ENCODE measurements around the gene PRTG. TPM values are rescaled to one million over a fixed set of nuclear protein-coding genes. Genes with fewer than 3 reads are reported as not detected.
A peak's percentile ranks its signal among the peaks of the same experiment; 100 is the strongest.

The PRTG gene
- total RNA-seq, 6 experiments from 2014 or later = 0.21 to 2.1 (median 1.3) TPM

DNA sequence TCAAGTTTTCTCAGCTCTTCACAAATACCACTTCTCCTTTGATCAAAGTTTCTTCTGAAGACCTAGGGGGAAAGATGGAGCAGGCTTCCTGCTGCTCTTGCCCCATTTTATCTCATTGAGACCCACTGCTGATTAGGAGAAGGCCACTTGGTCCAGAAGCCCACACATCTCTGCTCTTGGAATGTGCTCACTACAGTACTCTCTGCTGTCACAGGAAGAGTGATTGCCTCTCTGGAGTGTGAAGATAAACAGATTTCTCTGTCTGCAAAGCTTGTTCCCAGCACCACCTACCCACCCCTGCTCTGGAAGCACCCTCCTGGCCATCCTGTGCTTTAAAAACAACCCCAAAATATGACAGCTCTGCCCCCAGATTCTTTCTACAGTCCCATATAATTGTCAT is 41.3 kb upstream of the PRTG start:
- TF ChIP-seq, protein P1, sequence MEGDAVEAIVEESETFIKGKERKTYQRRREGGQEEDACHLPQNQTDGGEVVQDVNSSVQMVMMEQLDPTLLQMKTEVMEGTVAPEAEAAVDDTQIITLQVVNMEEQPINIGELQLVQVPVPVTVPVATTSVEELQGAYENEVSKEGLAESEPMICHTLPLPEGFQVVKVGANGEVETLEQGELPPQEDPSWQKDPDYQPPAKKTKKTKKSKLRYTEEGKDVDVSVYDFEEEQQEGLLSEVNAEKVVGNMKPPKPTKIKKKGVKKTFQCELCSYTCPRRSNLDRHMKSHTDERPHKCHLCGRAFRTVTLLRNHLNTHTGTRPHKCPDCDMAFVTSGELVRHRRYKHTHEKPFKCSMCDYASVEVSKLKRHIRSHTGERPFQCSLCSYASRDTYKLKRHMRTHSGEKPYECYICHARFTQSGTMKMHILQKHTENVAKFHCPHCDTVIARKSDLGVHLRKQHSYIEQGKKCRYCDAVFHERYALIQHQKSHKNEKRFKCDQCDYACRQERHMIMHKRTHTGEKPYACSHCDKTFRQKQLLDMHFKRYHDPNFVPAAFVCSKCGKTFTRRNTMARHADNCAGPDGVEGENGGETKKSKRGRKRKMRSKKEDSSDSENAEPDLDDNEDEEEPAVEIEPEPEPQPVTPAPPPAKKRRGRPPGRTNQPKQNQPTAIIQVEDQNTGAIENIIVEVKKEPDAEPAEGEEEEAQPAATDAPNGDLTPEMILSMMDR (IDR thresholded peaks at IDR 0.05) = no peak
- Mint-ChIP-seq H3K27ac (no peak overlapping the region), H3K4me3 (no peak overlapping the region), H3K36me3 (ENCODE audit: low read depth) (no peaks in the 10 kb centered on the region), H3K4me1 (ENCODE audit: low read depth) (no peaks in the 10 kb centered on the region), H3K9me3 (no peaks in the 10 kb centered on the region; the same call in 1 of the 2 replicates), H3K27me3 (ENCODE audit: insufficient read depth) (peaks cover 10% of the 10 kb centered on the region)
- DNase-seq = no peak

DNA sequence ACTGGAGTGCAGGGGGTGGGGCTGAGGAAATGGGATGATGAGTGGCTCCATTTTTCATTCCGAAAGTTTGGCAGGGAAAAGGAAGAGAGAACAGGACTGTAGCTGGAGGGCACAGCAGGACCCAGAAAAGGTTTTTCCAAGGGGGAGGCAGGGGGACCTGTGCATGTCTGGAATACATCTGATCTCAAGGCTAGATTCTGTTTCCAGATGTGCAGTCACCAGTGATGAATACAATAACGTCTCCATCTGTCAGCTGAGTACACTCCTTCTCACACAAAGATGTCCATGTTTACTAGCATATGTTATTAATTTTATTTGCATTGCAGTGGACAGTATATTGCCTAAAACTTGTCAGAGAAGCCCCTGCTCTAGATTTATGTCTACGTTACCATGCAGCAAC is 39.9 kb upstream of the PRTG start:
- DNase-seq = no peak
- peaks cover 10% of the 10 kb centered on the region for H3K27me3 Mint-ChIP-seq (ENCODE audit: insufficient read depth)

DNA sequence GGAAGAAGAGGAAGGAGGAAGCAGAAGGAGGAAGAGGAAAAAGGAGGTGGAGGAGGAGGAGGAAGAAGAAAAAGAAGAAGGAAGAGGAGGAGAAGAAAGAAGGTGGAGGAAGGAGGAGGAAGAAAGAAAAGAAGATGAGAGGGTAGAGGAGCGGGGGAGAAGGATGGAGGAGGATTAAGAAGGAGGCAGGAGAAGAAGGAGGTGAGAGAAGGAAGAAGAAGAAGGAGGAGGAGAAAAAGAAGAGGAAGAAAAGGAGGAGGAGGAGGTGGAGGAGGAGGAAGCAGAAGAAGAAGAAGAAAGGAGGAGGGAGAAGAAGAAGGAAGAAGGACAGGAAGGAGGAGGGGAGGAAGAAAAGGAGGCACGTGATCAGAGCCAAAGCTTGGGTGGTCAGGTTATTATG is 37.3 kb upstream of the PRTG start:
- H3K9me3 Mint-ChIP-seq = no peaks in the 10 kb centered on the region; the same call in 1 of the 2 replicates
- no peak overlapping the region for H3K27ac Mint-ChIP-seq
- no peaks in the 10 kb centered on the region for H3K36me3 Mint-ChIP-seq (ENCODE audit: low read depth)

More for the DNA sequence above, 39.9 kb upstream of the PRTG start:
- Mint-ChIP-seq H3K4me1 (ENCODE audit: low read depth) (no peaks in the 10 kb centered on the region), H3K36me3 (ENCODE audit: low read depth) (no peaks in the 10 kb centered on the region), H3K9me3 (no peaks in the 10 kb centered on the region; the same call in 1 of the 2 replicates), H3K4me3 (no peak overlapping the region), H3K27ac (no peak overlapping the region)
- TF ChIP-seq, protein P1 (IDR thresholded peaks at IDR 0.05) = no peak

DNA sequence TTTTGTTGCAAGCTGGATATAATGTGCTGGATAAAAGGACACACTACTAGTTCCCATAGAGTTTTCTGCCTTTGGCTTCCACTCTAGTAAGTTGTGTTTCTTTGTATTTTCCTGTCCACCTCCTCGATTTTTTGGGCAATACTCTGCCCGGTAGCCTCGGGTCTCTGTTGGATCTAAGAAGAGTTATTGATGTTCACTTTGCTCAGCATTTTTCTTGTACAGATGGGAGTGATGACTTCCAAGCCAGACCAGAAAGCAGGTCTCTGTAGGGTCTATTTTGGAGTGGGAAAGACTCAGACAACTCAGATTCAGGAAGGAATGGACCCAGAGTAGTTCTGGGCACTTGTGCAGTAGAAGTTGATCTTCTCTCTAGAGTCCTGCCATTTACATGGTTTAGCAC is 36.0 kb upstream of the PRTG start:
- TF ChIP-seq, protein P1 (IDR thresholded peaks at IDR 0.05) = no peak
- Mint-ChIP-seq H3K4me1 (ENCODE audit: low read depth) (0 out of 2 replicates have a peak, but pooled peaks cover 6% of the 10 kb centered on the region), H3K36me3 (ENCODE audit: low read depth) (no peaks in the 10 kb centered on the region), H3K9me3 (no peaks in the 10 kb centered on the region; the same call in 1 of the 2 replicates), H3K27ac (no peak overlapping the region), H3K4me3 (no peak overlapping the region), H3K27me3 (ENCODE audit: insufficient read depth) (peaks cover 11% of the 10 kb centered on the region)
- no peak for DNase-seq

More for the DNA sequence above, 37.3 kb upstream of the PRTG start:
- no peak overlapping the region for H3K4me3 Mint-ChIP-seq
- DNase-seq = no peak
- H3K27me3 Mint-ChIP-seq (ENCODE audit: insufficient read depth) = peaks cover 11% of the 10 kb centered on the region
- TF ChIP-seq, protein P1 (IDR thresholded peaks at IDR 0.05) = no peak
- 0 out of 2 replicates have a peak, but pooled peaks cover 3% of the 10 kb centered on the region for H3K4me1 Mint-ChIP-seq (ENCODE audit: low read depth)

DNA sequence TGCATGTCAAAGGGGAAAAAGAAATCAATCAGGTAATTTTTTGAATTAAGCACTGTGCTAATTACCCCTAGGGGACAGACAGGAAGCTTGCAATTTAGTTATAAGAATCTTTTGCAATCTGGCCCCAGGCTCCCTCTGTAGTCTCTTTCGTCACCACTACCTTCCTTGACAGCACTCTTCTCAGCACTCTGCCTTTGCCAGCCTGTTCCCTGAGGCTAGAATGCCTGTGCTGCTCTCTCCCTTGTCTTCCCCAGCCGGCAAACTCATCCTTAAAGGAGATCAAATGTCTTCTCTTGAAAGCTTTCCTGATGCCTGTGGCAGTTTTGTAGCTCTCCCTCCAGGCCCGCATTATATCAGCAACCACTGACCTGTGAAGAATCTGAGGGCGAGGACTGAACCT is 32.4 kb upstream of the PRTG start:
- Mint-ChIP-seq H3K36me3 (ENCODE audit: low read depth) (no peaks in the 10 kb centered on the region), H3K4me3 (no peak overlapping the region), H3K4me1 (ENCODE audit: low read depth) (peaks cover 14% of the 10 kb centered on the region), H3K27ac (no peak overlapping the region), H3K27me3 (ENCODE audit: insufficient read depth) (peaks cover 8% of the 10 kb centered on the region), H3K9me3 (no peaks in the 10 kb centered on the region; the same call in 1 of the 2 replicates)
- TF ChIP-seq, protein P1 (IDR thresholded peaks at IDR 0.05) = no peak
- peak; percentile 6 for DNase-seq
